Gastrocnemius medialis (tissue), 4 donors: ENCODE data around the gene TMEM108.

Source experiments
- CTCF ChIP-seq, 5 experiments: fragments of 450-650 bp in 3 of 5; fragments of 200-600 bp in 2 of 5; sonication (generic) in 2 of 5; IDR thresholded peaks in 4 of 5; conservative IDR thresholded peaks in 1 of 5; 1 replicate in 4 of 5; 2 replicates in 1 of 5; pipeline ENCODE4 v1.5.1; 2016 to 2019; ENCODE audit warnings: antibody characterized with exemption in 5 of 5, mild to moderate bottlenecking in 3 of 5, moderate library complexity in 3 of 5
- POLR2A ChIP-seq, 2 donors: fragments of 450-650 bp; IDR thresholded peaks; one replicate each; pipeline ENCODE4 v1.6.1; 2017; ENCODE audit warnings: antibody characterized with exemption in 2 of 2, mild to moderate bottlenecking in 2 of 2, moderate library complexity in 2 of 2

GRCh38 chr3:133238015-133238414 lies 199.8 kb downstream of the TMEM108 start:
- TF ChIP-seq CTCF (IDR thresholded peaks at IDR 0.05 in 4 of 5, conservative IDR thresholded peaks at IDR 0.05 in 1 of 5) (no peak), POLR2A (IDR thresholded peaks at IDR 0.05) (no peak)
